ENCODE results near the gene RCOR2. TPM values are rescaled to one million over a fixed set of nuclear protein-coding genes. Genes with fewer than 3 reads are reported as not detected.

Gene RCOR2
- total RNA-seq, 1 experiment from 2014 or later = not detected

GRCh38 chr11:63933459-63933858, 16.5 kb upstream of the RCOR2 start:
- POLR2A ChIA-PET = interaction anchor here (1.0 kb wide), 1 partner anchor 232 kb away, joined by 3 read pairs; no protein-coding TSS in a partner anchor
- H3K4me3 Mint-ChIP-seq (ENCODE audit: unreplicated experiment) = no peak overlapping the region
- H3K27me3 Mint-ChIP-seq (ENCODE audit: insufficient read depth, unreplicated experiment) = no peaks in the 10 kb centered on the region
- no peak for DNase-seq (ENCODE audit: unreplicated experiment)
- H3K27ac Mint-ChIP-seq (ENCODE audit: low read depth, unreplicated experiment) = no peak overlapping the region
- TF ChIP-seq, protein P1, sequence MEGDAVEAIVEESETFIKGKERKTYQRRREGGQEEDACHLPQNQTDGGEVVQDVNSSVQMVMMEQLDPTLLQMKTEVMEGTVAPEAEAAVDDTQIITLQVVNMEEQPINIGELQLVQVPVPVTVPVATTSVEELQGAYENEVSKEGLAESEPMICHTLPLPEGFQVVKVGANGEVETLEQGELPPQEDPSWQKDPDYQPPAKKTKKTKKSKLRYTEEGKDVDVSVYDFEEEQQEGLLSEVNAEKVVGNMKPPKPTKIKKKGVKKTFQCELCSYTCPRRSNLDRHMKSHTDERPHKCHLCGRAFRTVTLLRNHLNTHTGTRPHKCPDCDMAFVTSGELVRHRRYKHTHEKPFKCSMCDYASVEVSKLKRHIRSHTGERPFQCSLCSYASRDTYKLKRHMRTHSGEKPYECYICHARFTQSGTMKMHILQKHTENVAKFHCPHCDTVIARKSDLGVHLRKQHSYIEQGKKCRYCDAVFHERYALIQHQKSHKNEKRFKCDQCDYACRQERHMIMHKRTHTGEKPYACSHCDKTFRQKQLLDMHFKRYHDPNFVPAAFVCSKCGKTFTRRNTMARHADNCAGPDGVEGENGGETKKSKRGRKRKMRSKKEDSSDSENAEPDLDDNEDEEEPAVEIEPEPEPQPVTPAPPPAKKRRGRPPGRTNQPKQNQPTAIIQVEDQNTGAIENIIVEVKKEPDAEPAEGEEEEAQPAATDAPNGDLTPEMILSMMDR (IDR thresholded peaks at IDR 0.05; ENCODE audit: unreplicated experiment) = no peak
- no peaks in the 10 kb centered on the region for H3K9me3 Mint-ChIP-seq (ENCODE audit: unreplicated experiment)
- intact Hi-C loops (cut with micrococcal nuclease) = loop anchor here (10.0 kb wide), 1 partner anchor 49 kb away; no protein-coding TSS in a partner anchor
- no peaks in the 10 kb centered on the region for H3K4me1 Mint-ChIP-seq (ENCODE audit: insufficient read depth, unreplicated experiment)
- BruUV-seq (replicated peaks) = no TSS peak
- H3K36me3 Mint-ChIP-seq (ENCODE audit: insufficient read depth, unreplicated experiment) = peaks cover 7% of the 10 kb centered on the region
- CTCF ChIA-PET = interaction anchor here (0.7 to 1.0 kb wide), 3 partner anchors 12 to 196 kb away, joined by 3 to 4 read pairs (median 3); no protein-coding TSS in a partner anchor

DNA sequence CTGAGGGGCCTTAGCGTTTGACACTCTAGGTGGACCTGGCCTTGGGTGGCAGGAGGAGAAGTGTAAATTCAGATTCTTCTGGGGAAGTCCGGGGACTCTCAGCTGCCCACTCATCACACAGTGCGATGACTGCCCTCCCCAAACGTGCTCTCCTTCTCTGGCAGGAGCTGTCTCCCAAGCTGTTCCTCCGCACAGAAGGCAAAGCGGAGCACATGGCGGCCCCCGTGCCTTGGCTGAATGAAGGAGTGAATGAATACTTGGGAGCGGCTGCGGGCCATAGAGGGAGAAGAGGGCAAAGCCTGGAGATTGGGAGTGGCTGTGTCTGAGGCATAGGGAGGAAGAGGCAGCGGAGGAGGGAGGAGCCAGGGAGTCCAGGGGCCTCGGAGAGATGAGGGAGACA, 14.9 kb upstream of the RCOR2 start:
- BruUV-seq (replicated peaks) = no TSS peak
- TF ChIP-seq, protein P1 (IDR thresholded peaks at IDR 0.05; ENCODE audit: unreplicated experiment) = no peak
- Mint-ChIP-seq H3K4me1 (ENCODE audit: insufficient read depth, unreplicated experiment) (no peaks in the 10 kb centered on the region), H3K4me3 (ENCODE audit: unreplicated experiment) (no peak overlapping the region), H3K27ac (ENCODE audit: low read depth, unreplicated experiment) (no peak overlapping the region), H3K27me3 (ENCODE audit: insufficient read depth, unreplicated experiment) (no peaks in the 10 kb centered on the region), H3K9me3 (ENCODE audit: unreplicated experiment) (no peaks in the 10 kb centered on the region), H3K36me3 (ENCODE audit: insufficient read depth, unreplicated experiment) (peaks cover 7% of the 10 kb centered on the region)
- ChIA-PET CTCF (interaction anchor here (1.0 to 1.9 kb wide), 2 partner anchors 60 to 95 kb away, joined by 4 to 7 read pairs; no protein-coding TSS in a partner anchor), POLR2A (no interaction called here)
- no peak for DNase-seq (ENCODE audit: unreplicated experiment)
- intact Hi-C loops (cut with micrococcal nuclease) = loop anchor here (10.0 kb wide), 1 partner anchor 47 kb away; no protein-coding TSS in a partner anchor

DNA sequence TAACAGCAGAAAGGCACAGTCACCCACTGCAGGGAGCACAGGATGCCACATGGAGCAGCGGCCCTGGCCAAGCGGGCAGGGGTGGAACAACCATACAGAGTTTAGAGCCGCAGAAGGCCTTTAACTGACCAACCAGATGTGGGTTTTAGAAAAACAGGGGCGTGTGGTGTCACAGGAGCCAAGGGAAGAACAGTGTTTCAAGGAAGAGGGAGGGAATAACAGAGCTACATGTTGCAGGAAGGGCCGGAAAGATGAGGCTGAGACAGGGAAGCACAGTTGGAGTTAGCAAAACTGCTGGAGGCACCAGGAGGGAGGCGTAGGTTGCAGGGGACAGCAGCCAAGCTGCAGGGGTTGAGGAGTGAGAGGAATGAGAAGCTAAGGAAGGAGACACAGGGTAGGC, 14.1 kb upstream of the RCOR2 start:
- no peak overlapping the region for H3K4me3 Mint-ChIP-seq (ENCODE audit: unreplicated experiment)
- H3K4me1 Mint-ChIP-seq (ENCODE audit: insufficient read depth, unreplicated experiment) = no peaks in the 10 kb centered on the region
- POLR2A ChIA-PET = no interaction called here
- intact Hi-C loops (cut with micrococcal nuclease) = loop anchor here (10.0 kb wide), 1 partner anchor 46 kb away; no protein-coding TSS in a partner anchor
- H3K27me3 Mint-ChIP-seq (ENCODE audit: insufficient read depth, unreplicated experiment) = no peaks in the 10 kb centered on the region
- CTCF ChIA-PET = interaction anchor here (0.6 to 1.9 kb wide), 3 partner anchors 22 to 94 kb away, joined by 3 to 7 read pairs (median 4); no protein-coding TSS in a partner anchor
- TF ChIP-seq, protein P1 (IDR thresholded peaks at IDR 0.05; ENCODE audit: unreplicated experiment) = no peak
- no peak for DNase-seq (ENCODE audit: unreplicated experiment)
- BruUV-seq (replicated peaks) = no TSS peak
- H3K9me3 Mint-ChIP-seq (ENCODE audit: unreplicated experiment) = no peaks in the 10 kb centered on the region
- peaks cover 7% of the 10 kb centered on the region for H3K36me3 Mint-ChIP-seq (ENCODE audit: insufficient read depth, unreplicated experiment)
- H3K27ac Mint-ChIP-seq (ENCODE audit: low read depth, unreplicated experiment) = no peak overlapping the region

GRCh38 chr11:63929616-63930015, 12.7 kb upstream of the RCOR2 start:
- H3K4me3 Mint-ChIP-seq (ENCODE audit: unreplicated experiment) = no peak overlapping the region
- H3K27ac Mint-ChIP-seq (ENCODE audit: low read depth, unreplicated experiment) = no peak overlapping the region
- no TSS peak for BruUV-seq (replicated peaks)
- no peaks in the 10 kb centered on the region for H3K9me3 Mint-ChIP-seq (ENCODE audit: unreplicated experiment)
- ChIA-PET POLR2A (interaction anchor here (0.6 kb wide), 1 partner anchor 135 kb away, joined by 3 read pairs; no protein-coding TSS in a partner anchor), CTCF (interaction anchor here (0.7 to 1.9 kb wide), 3 partner anchors 16 to 96 kb away, joined by 3 to 7 read pairs (median 3); no protein-coding TSS in a partner anchor)
- no peaks in the 10 kb centered on the region for H3K4me1 Mint-ChIP-seq (ENCODE audit: insufficient read depth, unreplicated experiment)
- DNase-seq (ENCODE audit: unreplicated experiment) = no peak
- peaks cover 7% of the 10 kb centered on the region for H3K36me3 Mint-ChIP-seq (ENCODE audit: insufficient read depth, unreplicated experiment)
- TF ChIP-seq, protein P1 (IDR thresholded peaks at IDR 0.05; ENCODE audit: unreplicated experiment) = no peak
- H3K27me3 Mint-ChIP-seq (ENCODE audit: insufficient read depth, unreplicated experiment) = no peaks in the 10 kb centered on the region
- intact Hi-C loops (cut with micrococcal nuclease) = loop anchor here (10.0 kb wide), 1 partner anchor 45 kb away; no protein-coding TSS in a partner anchor
